ENCODE results near the gene CSPG4. TPM values are rescaled to one million over a fixed set of nuclear protein-coding genes. Genes with fewer than 3 reads are reported as not detected.
A peak's percentile ranks its signal among the peaks of the same experiment; 100 is the strongest.
"Not testable (repeated sequence)": the region's sequence is repeated elsewhere in the genome, so short reads cannot be mapped to it uniquely, and the experiment has no call there.

CSPG4 gene
- total and polyA plus RNA-seq, 2 donors (not counting 3 experiments of a cell fraction or from before 2014, with no cell fraction given) = not detected

- ChIA-PET CTCF (no interaction called here), POLR2A (no interaction called here)
- BruUV-seq (replicated peaks) = no TSS peak
- intact Hi-C loops (cut with micrococcal nuclease) (no loop called here), dilution Hi-C loops (cut with MboI; ENCODE audit: extremely low pct_ligation_motif_present, low sequenced_read_pairs) (no loop called here)
- no peaks in the 10 kb centered on the region for H3K79me2 ChIP-seq (ENCODE audit: control insufficient read depth, insufficient read depth, low read length)
- FAIRE-seq (no peak), DNase-seq (ENCODE audit: low read depth, low spot score) (no peak)
- H2AFZ ChIP-seq (ENCODE audit: low read depth, low read length) = no peak overlapping the region
- no peak overlapping the region for H3K4me3 ChIP-seq (replicated peaks in 1 of 3; ENCODE audit: insufficient read depth in 1 of 3, low read depth in 1 of 3, low read length in 3 of 3)
- H3K36me3 ChIP-seq (ENCODE audit: control insufficient read depth in 2 of 2, extremely low read depth in 1 of 2, insufficient read depth in 2 of 2, low read length in 2 of 2) = no peaks in the 10 kb centered on the region
- no peak overlapping the region for H3K4me2 ChIP-seq (ENCODE audit: insufficient read depth, low read length)
- no peak for TF ChIP-seq FOS (IDR thresholded peaks at IDR 0.05; ENCODE audit: borderline replicate concordance, insufficient read depth, low read length)
- no peak for TF ChIP-seq MYC (IDR thresholded peaks at IDR 0.05; ENCODE audit: low read depth, low read length)
- TF ChIP-seq, protein P1, sequence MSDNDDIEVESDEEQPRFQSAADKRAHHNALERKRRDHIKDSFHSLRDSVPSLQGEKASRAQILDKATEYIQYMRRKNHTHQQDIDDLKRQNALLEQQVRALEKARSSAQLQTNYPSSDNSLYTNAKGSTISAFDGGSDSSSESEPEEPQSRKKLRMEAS (IDR thresholded peaks at IDR 0.05; ENCODE audit: insufficient read depth, insufficient read length) = no peak
- TF ChIP-seq GATA2 (IDR thresholded peaks at IDR 0.05; ENCODE audit: insufficient read depth, insufficient read length, low read depth, low read length) = no peak
- TF ChIP-seq JUN (IDR thresholded peaks at IDR 0.05; ENCODE audit: borderline replicate concordance, insufficient read depth, insufficient read length, low read depth) = no peak
- no peak for TF ChIP-seq EZH2 (IDR thresholded peaks at IDR 0.05; ENCODE audit: borderline replicate concordance, low read depth, low read length, severe bottlenecking)
- TF ChIP-seq POLR2A (IDR thresholded peaks at IDR 0.05; ENCODE audit: low read depth, low read length) = no peak
- no peak for TF ChIP-seq POLR2AphosphoS5 (IDR thresholded peaks at IDR 0.05; ENCODE audit: insufficient read depth, low read depth, low read length)
- no peak for TF ChIP-seq CTCF (IDR thresholded peaks at IDR 0.05; ENCODE audit: extremely low read depth in 1 of 2, insufficient read depth in 1 of 2, low read depth in 1 of 2, low read length in 2 of 2)
- H3K27ac ChIP-seq (ENCODE audit: insufficient read depth, low read depth, low read length) = no peak overlapping the region
- H3K9me3 ChIP-seq (replicated peaks; ENCODE audit: control insufficient read depth, insufficient read depth, low read length) = no peaks in the 10 kb centered on the region
- peaks cover 8 to 16% of the 10 kb centered on the region in 2 experiments for H3K27me3 ChIP-seq (ENCODE audit: control insufficient read depth in 2 of 2, insufficient read depth in 2 of 2, low read length in 2 of 2)
- no peaks in the 10 kb centered on the region for H3K9me1 ChIP-seq (replicated peaks; ENCODE audit: control insufficient read depth, extremely low read depth, insufficient read depth, low read length)
- no peak overlapping the region for H3K9ac ChIP-seq (replicated peaks; ENCODE audit: extremely low read depth, insufficient read depth, low read length)
- no peaks in the 10 kb centered on the region for H3K4me1 ChIP-seq (ENCODE audit: control insufficient read depth, extremely low read depth, insufficient read depth, low read length)
- H4K20me1 ChIP-seq (replicated peaks; ENCODE audit: control insufficient read depth, extremely low read depth, insufficient read depth, low read length) = no peaks in the 10 kb centered on the region
Observed at GRCh38 chr15:75704263-75704615, 8.4 kb downstream of the CSPG4 start.

DNA sequence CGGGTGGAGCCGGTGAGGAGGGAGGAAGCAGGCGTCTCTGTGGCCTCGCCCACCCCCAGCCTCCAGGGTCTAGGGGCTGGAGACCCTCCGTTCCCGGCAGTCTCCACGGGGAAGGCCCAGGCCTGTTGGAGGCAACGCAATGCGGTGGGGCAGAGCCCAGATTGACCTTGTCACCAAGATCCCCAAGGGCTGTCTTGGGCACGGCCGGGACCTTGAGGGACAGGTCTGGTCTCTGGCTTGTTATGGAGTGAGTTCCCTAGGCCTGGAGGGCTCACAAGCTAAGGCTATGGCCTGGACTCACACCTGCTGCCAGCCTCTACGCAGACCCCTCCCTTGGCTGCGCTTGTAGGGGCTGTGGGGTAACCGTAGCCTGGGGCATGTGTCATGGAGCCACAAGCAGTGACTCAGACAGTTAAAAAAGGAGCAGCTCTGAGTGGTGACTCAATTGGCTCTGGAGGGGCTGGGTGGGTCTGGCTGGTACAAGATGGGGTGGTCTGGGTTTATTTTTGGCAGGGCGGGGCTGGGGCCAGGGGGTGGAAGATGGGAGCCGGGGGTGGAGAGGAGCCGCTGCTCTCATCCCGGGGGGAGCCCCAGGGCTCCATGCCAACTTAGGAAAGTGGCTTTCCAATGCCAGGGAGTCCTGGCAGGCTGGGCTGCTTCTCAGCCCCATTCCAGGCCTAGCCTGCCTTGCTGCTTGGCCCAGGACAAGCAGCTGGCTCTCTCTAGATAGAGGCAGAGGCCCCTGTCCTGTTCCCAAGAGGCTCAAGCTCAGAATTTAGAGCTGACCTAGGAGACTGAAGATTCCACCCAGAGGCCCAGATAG is 9.0 kb downstream of the CSPG4 start:
- H3K4me2 ChIP-seq (ENCODE audit: insufficient read depth, low read length); intact Hi-C loops (cut with micrococcal nuclease); H2AFZ ChIP-seq (ENCODE audit: low read depth, low read length); DNase-seq (ENCODE audit: low read depth, low spot score); H3K4me1 ChIP-seq (ENCODE audit: control insufficient read depth, extremely low read depth, insufficient read depth, low read length); dilution Hi-C loops (cut with MboI; ENCODE audit: extremely low pct_ligation_motif_present, low sequenced_read_pairs); H3K79me2 ChIP-seq (ENCODE audit: control insufficient read depth, insufficient read depth, low read length); BruUV-seq (replicated peaks); CTCF ChIA-PET; POLR2A ChIA-PET; H3K9me3 ChIP-seq (replicated peaks; ENCODE audit: control insufficient read depth, insufficient read depth, low read length); H3K27ac ChIP-seq (ENCODE audit: insufficient read depth, low read depth, low read length); H3K4me3 ChIP-seq (replicated peaks in 1 of 3; ENCODE audit: insufficient read depth in 1 of 3, low read depth in 1 of 3, low read length in 3 of 3); H4K20me1 ChIP-seq (replicated peaks; ENCODE audit: control insufficient read depth, extremely low read depth, insufficient read depth, low read length); H3K36me3 ChIP-seq (ENCODE audit: control insufficient read depth in 2 of 2, extremely low read depth in 1 of 2, insufficient read depth in 2 of 2, low read length in 2 of 2); H3K9me1 ChIP-seq (replicated peaks; ENCODE audit: control insufficient read depth, extremely low read depth, insufficient read depth, low read length); H3K9ac ChIP-seq (replicated peaks; ENCODE audit: extremely low read depth, insufficient read depth, low read length): not testable (repeated sequence)
- peaks cover 11 to 14% of the 10 kb centered on the region in 2 experiments for H3K27me3 ChIP-seq (ENCODE audit: control insufficient read depth in 2 of 2, insufficient read depth in 2 of 2, low read length in 2 of 2)
- FAIRE-seq = peak; percentile 68
